HG02938 (cell line): ENCODE data around the gene EPN3.

Experiments used
- ATAC-seq: cut with Tn5 transposase; IDR thresholded peaks from one replicate; pipeline ENCODE4 v1.9.1; 2021; ENCODE audit warnings: mild to moderate bottlenecking, moderate library complexity; ENCODE audit not compliant: unreplicated experiment

Gene EPN3

GRCh38 chr17:50533720-50534148, 1.2 kb downstream of the EPN3 start:
- ATAC-seq: no peak

DNA sequence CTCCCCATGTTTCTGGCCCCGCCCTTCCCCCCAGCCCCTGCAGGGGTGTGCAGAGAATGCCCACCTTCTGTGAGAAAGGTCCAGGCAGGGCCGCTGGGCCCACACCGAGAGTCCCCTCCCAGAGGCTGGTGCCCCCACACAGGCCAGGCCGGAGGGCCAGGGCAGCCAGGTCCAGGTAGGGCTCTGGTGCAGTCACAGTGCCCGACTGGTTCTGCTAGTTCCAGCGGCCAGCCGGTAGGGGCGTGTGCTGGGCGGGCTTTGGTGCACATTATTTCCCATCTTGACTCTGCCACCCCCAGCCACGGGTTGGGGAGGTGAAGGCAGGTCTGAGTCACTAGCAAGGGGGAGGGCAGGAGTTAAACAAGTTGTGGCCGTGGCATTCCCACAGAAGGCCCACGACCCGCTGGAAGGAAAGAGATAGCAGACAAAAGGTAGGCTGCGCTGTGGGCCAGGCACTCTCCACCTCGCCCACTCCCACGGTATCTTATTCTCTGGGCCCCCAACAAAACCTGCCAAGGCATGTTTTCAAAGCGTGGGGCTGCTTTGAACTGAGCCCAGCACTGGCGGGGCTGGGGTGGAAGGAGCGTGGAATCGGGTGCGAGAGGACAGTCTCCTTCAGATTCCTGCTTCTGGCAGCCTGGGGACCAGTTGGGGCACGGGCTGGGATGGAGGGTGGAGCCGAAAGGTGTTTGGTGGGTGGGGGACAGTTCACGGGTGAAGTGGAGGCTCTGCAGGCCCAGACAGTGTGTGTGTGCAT, 1.9 kb downstream of the EPN3 start:
- no peak for ATAC-seq

DNA sequence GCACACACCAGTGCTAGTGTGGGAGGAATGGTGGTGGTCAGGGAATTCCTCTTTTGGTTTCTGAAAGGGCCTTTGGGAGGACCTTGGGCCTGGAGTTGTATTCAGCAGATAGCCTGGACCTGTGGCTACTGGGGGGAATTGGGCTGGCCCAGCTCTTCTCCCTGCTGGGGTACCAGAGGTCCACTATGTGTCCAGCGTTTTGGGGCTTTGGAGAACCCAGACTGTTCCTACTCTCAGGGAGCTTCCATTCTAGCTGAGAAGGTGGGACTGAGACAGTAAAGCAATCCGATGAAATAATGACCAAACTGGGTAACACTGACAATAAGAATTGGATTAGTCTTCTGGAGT, 2.4 kb downstream of the EPN3 start:
- no peak for ATAC-seq

- no peak for ATAC-seq
Observed at GRCh38 chr17:50535407-50535806, 2.9 kb downstream of the EPN3 start.

- no peak for ATAC-seq
Observed at GRCh38 chr17:50536683-50537646, 4.4 kb downstream of the EPN3 start.

DNA sequence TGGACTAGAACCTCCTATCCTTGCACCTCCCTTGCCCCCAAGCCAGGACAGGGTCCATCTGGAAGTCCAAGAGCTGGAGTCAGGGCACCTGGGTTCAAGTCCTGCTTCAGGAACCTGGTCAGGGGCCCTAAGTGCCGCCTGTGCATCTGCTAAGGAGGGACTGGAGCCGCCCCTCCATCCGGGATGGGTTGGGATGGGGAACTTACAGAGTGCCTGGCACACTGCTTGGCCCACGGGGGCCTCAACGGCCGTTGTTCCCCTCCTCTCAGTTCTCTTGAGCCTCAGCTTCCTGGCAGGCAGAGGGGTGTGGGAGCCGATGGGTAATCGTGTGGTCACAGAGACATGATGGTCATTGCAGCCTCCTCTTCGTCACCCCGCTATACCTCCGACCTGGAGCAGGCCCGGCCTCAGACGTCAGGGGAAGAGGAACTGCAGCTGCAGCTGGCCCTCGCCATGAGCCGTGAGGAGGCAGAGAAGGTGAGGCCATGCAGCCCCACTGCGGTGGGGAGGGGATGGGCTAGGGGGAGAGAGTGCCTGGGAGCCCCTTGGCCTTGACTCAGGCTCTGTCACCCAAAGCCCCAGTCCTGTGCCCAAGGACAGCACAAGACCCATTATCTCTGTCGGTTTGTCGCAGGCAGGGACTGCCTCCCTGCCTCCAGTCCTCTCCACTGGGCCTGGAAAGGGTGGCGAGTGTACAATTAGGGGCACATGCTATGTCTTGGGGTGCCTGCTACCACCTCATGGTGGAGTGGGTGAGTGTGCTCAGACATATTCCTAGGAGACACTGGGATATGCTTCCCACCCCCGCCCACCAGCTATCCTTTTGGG, 5.4 kb downstream of the EPN3 start:
- ATAC-seq: no peak

GRCh38 chr17:50538549-50539410, 6.2 kb downstream of the EPN3 start:
- ATAC-seq: no peak

- ATAC-seq: no peak
Observed at GRCh38 chr17:50539762-50540559, 7.4 kb downstream of the EPN3 start.

GRCh38 chr17:50540560-50541401, 8.2 kb downstream of the EPN3 start:
- no peak for ATAC-seq

DNA sequence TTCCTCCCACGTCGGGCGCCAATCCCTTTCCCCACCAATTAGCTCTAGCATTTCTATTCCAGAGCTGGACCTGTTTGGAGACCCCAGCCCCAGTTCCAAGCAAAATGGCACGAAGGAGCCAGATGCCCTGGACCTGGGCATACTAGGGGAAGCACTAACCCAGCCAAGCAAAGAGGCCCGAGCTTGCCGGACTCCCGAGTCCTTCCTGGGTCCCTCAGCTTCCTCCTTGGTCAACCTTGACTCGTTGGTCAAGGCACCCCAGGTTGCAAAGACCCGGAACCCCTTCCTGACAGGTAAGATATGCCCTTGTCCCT, 8.8 kb downstream of the EPN3 start:
- ATAC-seq: no peak

- peak; percentile 65 for ATAC-seq
Observed at GRCh38 chr17:50541716-50542688, 9.5 kb downstream of the EPN3 start.

DNA sequence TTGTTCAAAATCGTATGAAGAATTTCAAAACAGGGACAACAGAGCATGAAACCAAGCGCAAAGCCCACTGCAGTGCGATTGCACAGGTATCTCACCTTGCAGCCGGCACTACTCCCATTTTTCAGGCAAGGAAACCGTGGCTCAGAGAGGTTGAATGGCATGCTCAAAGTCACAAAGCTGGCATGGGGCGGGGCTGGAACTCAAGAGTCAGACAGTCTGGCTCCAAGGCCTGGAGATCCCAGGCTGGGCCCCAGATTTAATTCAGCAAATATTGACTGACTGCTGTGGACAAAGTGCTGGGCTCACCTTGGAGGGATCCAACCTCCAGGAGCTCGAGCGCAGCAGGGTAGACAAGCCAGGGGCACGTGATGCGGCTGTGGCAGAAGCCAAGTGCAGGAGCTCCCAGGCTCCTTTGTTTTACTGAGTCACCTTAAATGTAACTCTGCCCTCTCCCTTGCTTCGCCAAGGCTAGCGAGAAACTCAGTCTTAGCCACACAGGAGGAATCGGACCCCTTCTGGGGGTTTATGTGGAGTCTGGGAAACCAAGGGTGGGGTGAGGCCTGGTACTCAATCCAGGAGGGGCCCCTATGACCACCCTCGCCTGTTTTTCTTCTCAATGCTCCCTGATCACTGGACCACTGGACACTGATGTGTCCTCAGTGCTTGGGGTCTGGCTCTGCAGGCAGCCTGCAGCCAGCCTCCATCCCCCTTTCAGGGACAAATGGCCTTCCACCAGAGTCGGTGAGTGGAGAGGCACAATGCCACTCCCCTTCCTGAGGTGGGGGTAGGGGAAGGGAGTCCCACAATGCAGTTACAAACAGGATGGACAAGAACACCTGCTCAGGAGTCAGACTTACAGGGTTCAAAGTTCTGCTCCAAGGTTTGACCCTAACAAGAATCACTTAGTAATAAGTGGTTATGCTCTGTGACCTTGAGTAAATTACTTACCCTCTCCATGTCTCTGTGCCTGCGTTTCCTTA, 10.6 kb downstream of the EPN3 start:
- ATAC-seq: no peak

DNA sequence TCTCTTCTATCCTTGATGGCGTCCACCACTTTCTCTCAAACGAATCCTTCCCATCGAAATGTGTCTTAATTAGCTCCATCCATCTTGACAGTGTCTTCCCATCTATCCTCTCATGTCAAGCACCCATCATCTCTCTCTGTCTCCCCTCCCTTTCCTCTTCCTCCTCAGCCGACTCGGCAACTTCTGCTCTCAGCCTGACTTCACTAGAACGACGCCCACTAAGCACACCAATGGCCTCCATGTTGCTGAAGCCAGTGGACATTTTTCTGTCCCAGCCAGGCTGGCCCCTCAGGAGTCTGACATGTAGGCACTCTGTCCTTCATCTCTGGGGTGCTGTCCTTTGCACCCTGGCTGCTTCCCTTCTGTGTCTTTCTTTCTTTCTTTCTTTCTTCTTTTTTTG, 12.0 kb downstream of the EPN3 start:
- ATAC-seq: no peak

DNA sequence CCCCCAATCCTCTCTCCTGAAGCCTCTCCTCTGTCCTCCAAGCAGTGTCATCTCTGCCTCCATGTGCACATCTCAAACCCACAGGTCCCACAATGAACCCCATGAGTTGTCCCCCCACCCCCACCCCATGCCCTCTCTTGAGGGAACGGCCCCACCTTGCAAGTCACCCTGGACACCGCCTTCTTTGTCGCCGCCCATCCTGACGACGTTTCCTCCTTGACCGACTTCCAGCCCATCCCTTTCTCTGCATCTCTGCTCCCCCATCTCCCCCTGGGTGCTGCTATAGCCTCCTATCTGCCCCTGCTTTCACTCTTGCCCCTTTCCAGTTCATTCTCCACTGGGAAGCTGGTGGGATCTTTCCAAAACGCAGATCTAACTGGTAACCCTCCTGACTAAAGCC, 12.8 kb downstream of the EPN3 start:
- ATAC-seq: no peak

- ATAC-seq: no peak
Observed at GRCh38 chr17:50546701-50547034, 14.1 kb downstream of the EPN3 start.

GRCh38 chr17:50547035-50547735, 14.7 kb downstream of the EPN3 start, which contains the start of gene SPATA20:
TSS of gene SPATA20 (plus strand) at chr17:50547174. CDS start at chr17:50547209, 35 bp downstream.
- ATAC-seq: peak; percentile 56
